Testis (tissue), 3 donors: ENCODE measurements around the gene MED12L. TPM values are rescaled to one million over a fixed set of nuclear protein-coding genes. Genes with fewer than 3 reads are reported as not detected.

Experiments used
- DNase-seq: peaks from one replicate; pipeline ENCODE4 v3.0.0-alpha.2; 2019
- H3K27ac ChIP-seq, 2 donors: fragments of 200-600 bp; sonication (generic); one replicate each; pipeline ENCODE4 v1.5.1; 2019
- H3K27me3 ChIP-seq: fragments of 200-600 bp; sonication (generic); one replicate; pipeline ENCODE4 v1.5.1; 2019
- H3K36me3 ChIP-seq: fragments of 200-600 bp; sonication (generic); one replicate; pipeline ENCODE4 v1.5.1; 2017; ENCODE audit warnings: low read depth; ENCODE audit errors: missing control alignments
- H3K4me1 ChIP-seq: fragments of 200-600 bp; sonication (generic); one replicate; pipeline ENCODE4 v1.5.1; 2019
- H3K4me3 ChIP-seq, 2 donors: fragments of 200-600 bp; sonication (generic); one replicate each; pipeline ENCODE4 v1.5.1; 2017 to 2019
- H3K9me3 ChIP-seq: fragments of 200-600 bp; sonication (generic); one replicate; pipeline ENCODE4 v1.5.1; 2017
- POLR2A ChIP-seq: fragments of 450-650 bp; IDR thresholded peaks from one replicate; pipeline ENCODE4 v1.6.1; 2017; ENCODE audit warnings: antibody characterized with exemption, mild to moderate bottlenecking, moderate library complexity
- WGBS, 2 donors: methylation state at CpG; one replicate each; pipeline ENCODE4 v1.1.5; 2018; 5-methylcytosine and 5-hydroxymethylcytosine counted together
- intact Hi-C: fragments of 100-400 bp; cut with DNase I; formaldehyde crosslinking; loops from one replicate; pipeline ENCODE4 v1.15.1; 2023; ENCODE audit warnings: low total_unique reads
- polyA plus RNA-seq: library from polyadenylated mRNA; stranded (reverse); fragments of 350-450 nt; fragmentation: Illumina TruSeq; extraction: RNeasy Lipid Tissue Mini Kit (QIAGEN cat#74804); gene quantifications from one replicate; pipeline ENCODE4 v1.2.3, GENCODE V29; 2014; ENCODE audit warnings: low read depth, low replicate concordance; ENCODE audit not compliant: insufficient read depth
- total RNA-seq, 2 donors: library from RNA; depleted of rRNA; stranded (reverse); fragments of >200 nt; gene quantifications; one replicate each; pipeline ENCODE4 v1.2.3, GENCODE V29; 2016
- TF ChIP-seq, protein P1 (sequence below), 3 experiments: fragments of 450-650 bp in 2 of 3; fragments of 200-600 bp in 1 of 3; sonication (generic) in 1 of 3; IDR thresholded peaks; one replicate each; pipeline ENCODE4 v1.5.1; 2016 to 2019; ENCODE audit warnings: antibody characterized with exemption in 3 of 3, mild to moderate bottlenecking in 2 of 3, moderate library complexity in 1 of 3

The MED12L gene
- total and polyA plus RNA-seq, 3 donors from 2014 or later: 10.3 to 18.5 (median 10.4) TPM

DNA sequence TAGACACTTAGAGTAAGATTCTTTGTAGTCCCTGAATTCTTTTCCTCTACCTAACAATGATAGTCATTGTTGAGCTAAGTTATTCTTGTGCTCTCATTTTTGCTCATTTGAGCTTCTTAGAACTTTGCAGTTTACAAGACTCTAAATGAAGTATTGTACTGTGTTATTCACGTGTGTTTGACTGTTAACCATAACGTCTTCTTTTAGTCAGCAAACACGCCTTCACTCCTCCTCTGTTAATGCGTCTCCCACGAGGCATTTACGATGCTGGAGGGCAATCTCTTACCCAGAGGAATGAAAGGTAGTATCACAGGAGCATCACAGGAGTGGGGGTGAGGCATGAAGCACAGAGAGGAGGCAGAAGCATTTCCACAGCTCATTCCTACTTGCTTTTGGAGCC is 207.7 kb downstream of the MED12L start:
- Histone ChIP-seq H3K27ac (no peak overlapping the region), H3K4me3 (no peak overlapping the region), H3K36me3 (no peaks in the 10 kb centered on the region), H3K27me3 (no peaks in the 10 kb centered on the region), H3K9me3 (no peaks in the 10 kb centered on the region), H3K4me1 (no peaks in the 10 kb centered on the region)
- intact Hi-C loops: no loop called here
- no peak for TF ChIP-seq POLR2A
- TF ChIP-seq, protein P1, sequence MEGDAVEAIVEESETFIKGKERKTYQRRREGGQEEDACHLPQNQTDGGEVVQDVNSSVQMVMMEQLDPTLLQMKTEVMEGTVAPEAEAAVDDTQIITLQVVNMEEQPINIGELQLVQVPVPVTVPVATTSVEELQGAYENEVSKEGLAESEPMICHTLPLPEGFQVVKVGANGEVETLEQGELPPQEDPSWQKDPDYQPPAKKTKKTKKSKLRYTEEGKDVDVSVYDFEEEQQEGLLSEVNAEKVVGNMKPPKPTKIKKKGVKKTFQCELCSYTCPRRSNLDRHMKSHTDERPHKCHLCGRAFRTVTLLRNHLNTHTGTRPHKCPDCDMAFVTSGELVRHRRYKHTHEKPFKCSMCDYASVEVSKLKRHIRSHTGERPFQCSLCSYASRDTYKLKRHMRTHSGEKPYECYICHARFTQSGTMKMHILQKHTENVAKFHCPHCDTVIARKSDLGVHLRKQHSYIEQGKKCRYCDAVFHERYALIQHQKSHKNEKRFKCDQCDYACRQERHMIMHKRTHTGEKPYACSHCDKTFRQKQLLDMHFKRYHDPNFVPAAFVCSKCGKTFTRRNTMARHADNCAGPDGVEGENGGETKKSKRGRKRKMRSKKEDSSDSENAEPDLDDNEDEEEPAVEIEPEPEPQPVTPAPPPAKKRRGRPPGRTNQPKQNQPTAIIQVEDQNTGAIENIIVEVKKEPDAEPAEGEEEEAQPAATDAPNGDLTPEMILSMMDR (IDR thresholded peaks at IDR 0.05): no peak
- 63 to 64% methylated on average over 6 of the region's 6 CpGs for WGBS, 2 donors
- DNase-seq: no peak

DNA sequence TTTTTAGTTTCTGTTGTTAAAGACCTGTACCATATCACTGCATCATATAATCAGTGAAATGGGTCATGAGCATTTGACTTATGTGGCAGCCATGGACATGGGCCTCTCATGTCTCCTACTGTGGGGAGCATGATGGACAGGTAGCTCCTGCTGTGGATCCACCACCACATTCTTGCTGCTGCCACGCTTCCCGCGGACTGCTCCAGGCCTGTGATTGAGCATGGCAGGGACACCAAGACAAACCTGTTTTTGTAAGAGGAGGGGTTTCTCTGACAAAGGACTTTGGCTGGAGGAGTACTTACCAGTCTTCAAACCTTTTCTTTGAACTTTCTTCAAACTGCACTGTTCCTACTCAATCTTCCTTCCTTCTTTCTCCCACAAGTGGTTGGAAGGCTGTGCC is 210.8 kb downstream of the MED12L start:
- H3K27ac ChIP-seq: no peak overlapping the region
- no peaks in the 10 kb centered on the region for H3K4me1 ChIP-seq
- H3K4me3 ChIP-seq: no peak overlapping the region
- H3K9me3 ChIP-seq: no peaks in the 10 kb centered on the region
- no peak for TF ChIP-seq POLR2A
- TF ChIP-seq, protein P1 (IDR thresholded peaks at IDR 0.05): no peak
- 92 to 94% methylated on average over 3 of the region's 3 CpGs for WGBS, 2 donors
- H3K36me3 ChIP-seq: no peaks in the 10 kb centered on the region
- intact Hi-C loops: no loop called here
- DNase-seq: no peak
- no peaks in the 10 kb centered on the region for H3K27me3 ChIP-seq

DNA sequence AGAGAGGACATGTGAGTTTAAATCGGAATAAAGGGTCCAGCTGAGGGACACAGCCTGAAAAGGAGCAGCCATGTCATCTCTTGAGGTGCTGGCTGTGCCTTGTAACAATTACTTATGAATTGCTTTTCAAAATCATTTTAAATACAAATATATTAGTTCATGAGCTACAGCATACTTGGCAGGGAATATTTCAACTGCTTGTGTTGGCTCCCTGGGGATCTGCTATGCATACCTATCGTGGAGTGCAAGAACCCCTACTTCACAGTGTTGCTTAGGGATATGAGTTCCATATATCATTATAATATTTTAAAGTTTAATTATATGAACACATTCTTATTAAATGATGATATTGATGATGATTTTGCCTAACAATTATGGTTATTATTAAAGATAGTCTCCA is 212.0 kb downstream of the MED12L start:
- no peaks in the 10 kb centered on the region for H3K9me3 ChIP-seq
- TF ChIP-seq POLR2A: no peak
- TF ChIP-seq, protein P1 (IDR thresholded peaks at IDR 0.05): no peak
- H3K4me1 ChIP-seq: no peaks in the 10 kb centered on the region
- H3K27me3 ChIP-seq: no peaks in the 10 kb centered on the region
- WGBS, 2 donors: 75 to 94% methylated on average over 2 of the region's 2 CpGs
- no peak overlapping the region for H3K27ac ChIP-seq
- intact Hi-C loops: no loop called here
- DNase-seq: no peak
- H3K36me3 ChIP-seq: no peaks in the 10 kb centered on the region
- H3K4me3 ChIP-seq: no peak overlapping the region

DNA sequence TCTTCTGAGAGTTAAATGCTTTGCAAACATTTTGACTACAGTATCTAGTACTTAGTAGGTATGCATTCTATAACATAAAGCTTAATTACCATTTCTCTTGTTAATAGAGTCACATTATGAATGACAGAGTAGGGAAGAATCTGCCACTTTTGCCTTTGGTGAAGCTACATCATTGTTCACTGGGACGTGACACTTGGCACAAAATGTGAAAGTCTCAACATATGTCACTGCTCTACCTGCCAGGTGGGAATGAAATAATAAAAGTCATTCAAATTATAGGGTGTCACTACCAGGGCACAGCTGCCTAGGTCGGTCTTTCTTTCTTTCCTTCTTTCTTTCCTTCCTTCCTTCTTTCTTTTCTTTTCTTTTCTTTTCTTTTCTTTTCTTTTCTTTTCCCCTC is 213.5 kb downstream of the MED12L start:
- no peak overlapping the region for H3K4me3 ChIP-seq
- H3K36me3 ChIP-seq: no peaks in the 10 kb centered on the region
- H3K27me3 ChIP-seq: no peaks in the 10 kb centered on the region
- intact Hi-C loops: no loop called here
- WGBS, 2 donors: 91 to 94% methylated on average over 2 of the region's 2 CpGs
- DNase-seq: no peak
- no peaks in the 10 kb centered on the region for H3K4me1 ChIP-seq
- H3K9me3 ChIP-seq: no peaks in the 10 kb centered on the region
- no peak overlapping the region for H3K27ac ChIP-seq
- no peak for TF ChIP-seq POLR2A
- TF ChIP-seq, protein P1 (IDR thresholded peaks at IDR 0.05): no peak

- no peak for DNase-seq
- no peaks in the 10 kb centered on the region for H3K36me3 ChIP-seq
- TF ChIP-seq, protein P1 (IDR thresholded peaks at IDR 0.05): no peak
- TF ChIP-seq POLR2A: no peak
- no peak overlapping the region for H3K4me3 ChIP-seq
- WGBS, 2 donors: 81 to 95% methylated on average over 1 of the region's 1 CpG
- intact Hi-C loops: no loop called here
- H3K27ac ChIP-seq: no peak overlapping the region
- no peaks in the 10 kb centered on the region for H3K27me3 ChIP-seq
- H3K4me1 ChIP-seq: no peaks in the 10 kb centered on the region
- no peaks in the 10 kb centered on the region for H3K9me3 ChIP-seq
Observed at GRCh38 chr3:151300539-151300938, 215.1 kb downstream of the MED12L start.
